ENCODE results near the gene SPTLC3.

Gene SPTLC3

DNA sequence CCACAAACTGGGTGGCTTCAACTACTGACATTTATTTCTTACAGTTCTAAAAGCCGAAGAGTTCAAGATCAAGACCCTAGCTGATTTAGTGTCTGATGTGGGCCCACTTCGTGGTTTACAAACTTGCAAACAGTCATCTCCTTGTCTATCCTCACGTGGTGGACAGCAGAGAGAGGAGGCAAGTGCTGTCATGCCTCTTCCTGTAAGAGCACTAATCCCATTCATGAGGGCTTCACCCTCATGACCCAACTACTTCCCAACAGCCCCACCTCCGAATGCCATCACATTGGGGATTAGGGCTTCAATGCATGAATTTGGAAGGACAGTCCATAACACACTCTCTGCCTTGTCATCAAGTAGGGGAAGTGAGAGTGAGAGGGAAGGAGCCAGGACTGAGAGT is 196.7 kb downstream of the SPTLC3 start:
- DNase-seq = no peak

DNA sequence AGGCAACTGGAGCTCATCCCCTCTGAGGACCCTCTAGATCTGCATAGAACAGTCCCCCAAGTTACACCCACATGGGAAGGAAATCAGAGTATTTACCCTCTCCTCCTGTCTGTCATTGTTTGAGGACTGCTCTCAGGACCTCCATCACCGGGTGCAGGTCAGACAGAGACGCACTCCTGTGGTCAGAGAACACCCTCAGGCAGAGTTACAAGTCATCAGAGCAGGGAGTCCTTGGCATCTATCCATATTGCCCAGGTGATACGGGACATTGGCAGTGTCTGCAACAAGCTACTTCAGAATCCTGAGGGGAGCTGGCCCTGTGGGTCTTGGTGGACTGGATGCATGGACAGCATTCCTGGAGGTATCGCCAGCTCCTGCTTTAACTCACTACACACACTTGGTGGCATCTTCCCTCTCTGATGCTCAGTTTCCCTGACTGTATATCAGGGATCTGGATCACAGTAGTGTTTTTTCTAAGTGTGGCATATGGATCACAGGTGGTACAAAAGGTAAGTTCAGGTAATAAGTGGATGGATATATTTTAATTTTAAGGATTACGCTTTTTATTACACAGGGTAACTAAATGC is 197.2 kb downstream of the SPTLC3 start:
- no peak for DNase-seq

DNA sequence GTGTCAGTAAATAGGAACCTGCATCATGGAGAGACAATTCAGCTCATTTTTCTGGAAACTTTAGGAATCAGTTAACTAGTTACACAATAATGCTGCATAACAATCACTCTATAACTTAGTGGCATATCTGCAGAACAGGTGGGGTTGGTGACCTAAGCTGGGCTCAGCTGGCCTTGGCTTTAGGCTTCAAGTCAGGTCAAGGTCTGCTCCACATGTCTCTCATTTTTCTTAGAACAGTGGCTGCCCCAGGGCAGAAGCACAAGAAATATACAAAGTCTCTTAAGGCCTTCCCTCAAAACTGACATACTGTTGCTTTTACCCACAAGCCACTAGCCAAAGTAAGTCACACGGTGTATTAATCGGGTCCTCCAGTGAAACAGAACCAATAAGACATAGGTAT is 198.2 kb downstream of the SPTLC3 start:
- no peak for DNase-seq

DNA sequence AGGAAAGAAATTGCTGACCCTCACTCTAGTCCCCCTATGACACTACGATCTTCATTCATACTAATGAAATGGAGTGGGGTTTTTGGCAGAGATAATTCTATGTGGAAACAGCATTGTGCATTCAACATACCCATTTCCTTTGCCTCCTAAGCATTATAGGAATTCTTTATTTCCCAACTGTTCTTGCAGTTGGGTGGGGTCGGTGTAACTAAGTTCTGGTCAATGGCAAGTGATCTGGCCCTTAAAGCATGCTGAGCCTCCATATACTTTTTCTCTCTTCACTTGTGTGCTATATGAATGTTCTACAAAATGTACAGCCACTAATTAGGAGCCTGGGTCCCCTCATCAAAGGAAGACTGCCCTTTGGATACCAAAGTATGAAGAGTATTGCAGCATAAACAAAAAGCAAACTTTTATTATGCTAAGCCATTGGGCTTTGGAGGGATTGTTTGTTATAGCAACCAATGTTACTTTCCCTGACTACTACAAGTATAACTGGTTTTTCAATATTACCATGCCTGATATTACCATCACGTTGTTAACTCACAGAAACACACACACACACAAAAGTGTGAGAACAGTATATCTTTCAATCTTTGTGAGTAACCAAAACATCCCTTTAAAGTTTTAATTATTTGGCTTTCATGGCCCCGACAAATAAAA is 203.3 kb downstream of the SPTLC3 start:
- DNase-seq = no peak

DNA sequence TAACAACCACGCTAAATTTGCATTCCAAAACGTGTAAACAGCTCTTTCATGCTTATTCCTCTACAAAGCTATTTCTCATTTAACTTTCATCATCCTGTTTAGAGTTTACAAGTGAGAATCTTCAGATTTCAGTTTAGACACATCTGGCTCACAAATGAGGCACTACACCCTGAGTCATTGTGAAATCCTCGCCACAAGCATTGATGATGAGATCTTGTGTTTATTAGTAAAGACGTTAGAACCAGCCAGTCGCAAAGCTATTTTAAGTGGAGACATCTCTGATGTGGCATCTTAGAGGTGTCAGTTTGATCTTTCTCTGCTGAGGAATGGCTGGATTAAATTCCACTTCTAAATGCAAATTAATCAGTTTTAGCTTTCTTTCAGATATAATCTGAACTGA is 204.0 kb downstream of the SPTLC3 start:
- no peak for DNase-seq

DNA sequence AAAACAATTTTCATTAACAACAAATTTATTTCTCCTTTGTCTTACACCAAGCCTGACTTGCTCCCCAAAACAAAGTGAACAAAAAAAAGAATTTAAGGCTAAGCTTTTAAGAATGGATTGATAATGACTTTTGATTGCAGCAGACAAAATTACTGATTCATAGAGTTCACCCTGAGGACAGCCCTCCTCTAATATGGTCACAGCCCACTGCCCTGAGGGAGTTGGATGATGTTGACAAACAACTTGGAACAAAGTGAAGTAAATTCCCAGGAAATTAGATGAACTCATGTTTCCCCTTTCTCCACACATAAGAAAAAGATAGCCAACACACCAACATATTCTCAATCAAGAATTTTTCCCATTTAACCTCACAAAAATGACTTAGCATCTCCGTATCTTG is 204.6 kb downstream of the SPTLC3 start:
- DNase-seq = no peak

DNA sequence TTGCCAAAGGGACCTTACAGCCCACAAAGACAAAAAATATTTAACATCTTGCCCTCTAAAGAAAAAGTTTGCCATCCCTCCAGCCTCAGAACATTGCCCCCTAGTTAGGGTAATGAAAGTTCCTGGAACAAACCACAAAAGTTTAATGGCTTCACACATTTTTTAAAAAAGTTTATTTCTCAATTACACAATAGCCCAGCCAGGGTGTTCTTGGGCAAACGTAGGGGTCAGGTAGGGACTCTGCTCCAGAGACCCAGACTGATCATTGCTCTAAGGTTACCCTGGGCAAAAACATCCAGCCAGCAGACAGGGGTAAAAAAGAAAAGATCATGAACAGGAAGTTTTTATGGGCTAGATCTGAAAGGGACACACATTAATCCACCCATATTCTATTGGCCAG is 207.8 kb downstream of the SPTLC3 start:
- DNase-seq = no peak

Data from NCI-H187 treated with DMSO at 0.1 percent for 48 hours (cell line).